Activated CD4-positive, CD25-positive, alpha-beta regulatory T cell treated with anti-CD3 and anti-CD28 coated beads, Interleukin-2, amount 50 U/mL, for 24 hours (primary cell): ENCODE data around the gene LYPD5.
"Not testable (repeated sequence)": the region's sequence is repeated elsewhere in the genome, so short reads cannot be mapped to it uniquely, and the experiment has no call there.

Source experiments
- ATAC-seq, 2 donors: fragments of 150-1000 bp; cut with Tn5 transposase; one replicate each; pipeline ENCODE4 v1.10.0; 2021; ENCODE audit warnings: mild to moderate bottlenecking in 1 of 2, moderate library complexity in 1 of 2

The LYPD5 gene

GRCh38 chr19:43802216-43802951 lies at the start of gene LYPD5:
LYPD5 (minus strand) TSS chr19:43802447; CDS start chr19:43802380, 67 bp downstream.
- no peak for ATAC-seq

DNA sequence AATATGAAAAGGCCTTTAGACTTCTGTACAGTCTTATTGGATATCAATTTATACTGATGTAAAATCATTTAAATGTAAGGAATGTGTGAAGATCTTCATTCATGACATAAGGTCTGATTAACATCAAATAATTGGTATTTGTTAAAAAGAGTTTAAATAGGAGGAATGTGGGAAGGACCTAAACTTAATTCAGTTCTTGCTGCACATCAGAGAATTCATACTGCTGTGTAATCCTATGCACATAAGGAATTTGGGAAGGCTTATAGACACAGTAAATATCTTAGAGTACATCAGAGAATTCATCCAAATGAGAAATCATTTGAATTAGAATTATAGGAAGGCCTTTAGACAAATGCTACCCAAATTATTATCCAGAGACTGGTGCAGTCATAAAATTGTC lies 46.6 kb upstream of the LYPD5 start:
- no peak for ATAC-seq

- ATAC-seq: no peak
These were observed 45.6 kb upstream of the LYPD5 start for GRCh38 chr19:43847884-43848283.

- no peak for ATAC-seq
These were observed 45.0 kb upstream of the LYPD5 start for GRCh38 chr19:43847246-43847645.

GRCh38 chr19:43842007-43842406 lies 39.8 kb upstream of the LYPD5 start:
- ATAC-seq: no peak

- no peak for ATAC-seq
These were observed 36.9 kb upstream of the LYPD5 start for GRCh38 chr19:43839139-43839538.

GRCh38 chr19:43826787-43827754 lies 24.8 kb upstream of the LYPD5 start, which contains the start of gene ZNF283:
ZNF283 (plus strand) TSS chr19:43827321; CDS start chr19:43833505, 6,184 bp downstream.
- peak; percentile 97 to 98 for ATAC-seq

GRCh38 chr19:43824572-43824971 lies 22.3 kb upstream of the LYPD5 start:
- not testable (repeated sequence) for ATAC-seq

- ATAC-seq: not testable (repeated sequence)
These were observed 21.6 kb upstream of the LYPD5 start for GRCh38 chr19:43823856-43824255.

DNA sequence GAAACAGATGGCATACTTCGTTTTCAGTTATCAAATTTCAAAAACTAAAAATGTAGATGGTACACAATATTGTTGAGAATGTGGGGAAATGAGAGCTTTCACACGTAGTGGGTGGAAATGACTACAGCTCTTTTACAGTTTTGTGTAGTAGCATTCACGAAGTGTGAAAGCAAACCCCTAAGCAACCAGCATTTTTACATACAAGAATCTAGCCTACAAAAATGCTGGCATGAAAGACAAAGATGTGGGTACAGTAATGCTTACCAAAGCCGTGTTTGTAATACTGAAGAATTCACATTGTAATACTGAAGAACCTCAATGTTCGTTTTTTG lies 18.6 kb upstream of the LYPD5 start:
- peak in 1 of 2 donors; percentile 38 for ATAC-seq

DNA sequence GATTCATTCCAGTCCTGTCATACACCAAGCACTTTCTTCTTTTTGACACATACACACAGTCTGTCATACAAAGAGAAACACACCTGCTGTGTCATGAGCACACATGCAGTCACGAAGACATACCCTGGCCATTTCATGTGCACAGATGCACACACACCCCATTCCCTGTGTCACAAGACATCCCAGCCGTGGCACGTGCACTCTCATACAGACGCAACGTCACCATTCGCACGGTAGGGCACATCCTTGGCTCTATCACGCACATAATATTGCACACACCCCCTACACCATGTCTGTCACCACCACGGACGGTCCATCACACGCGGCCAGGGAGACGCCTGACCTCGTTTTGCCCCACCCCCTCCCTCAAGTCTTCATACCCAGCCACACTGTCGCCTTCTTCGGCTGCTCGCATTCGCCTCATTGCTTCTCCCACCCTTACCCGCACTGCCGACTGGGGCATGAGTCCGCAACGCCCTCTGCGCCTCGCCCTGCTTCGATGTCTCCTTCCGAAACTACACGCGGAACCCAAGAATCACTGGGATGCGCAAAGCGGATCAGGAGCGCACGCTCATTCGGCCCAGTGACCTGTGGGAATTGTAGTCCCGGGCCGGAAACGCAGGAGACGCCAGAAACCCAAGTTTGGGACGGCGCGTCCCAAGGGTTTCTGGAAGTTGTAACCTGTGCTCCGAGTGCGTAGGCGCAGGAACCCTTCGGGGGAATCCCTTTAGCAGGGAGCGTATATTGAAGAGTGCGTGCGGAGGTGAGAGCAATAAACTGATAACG lies 18.0 kb upstream of the LYPD5 start:
- ATAC-seq: peak; percentile 64 to 70

GRCh38 chr19:43818500-43818899 lies 16.3 kb upstream of the LYPD5 start:
- no peak for ATAC-seq

DNA sequence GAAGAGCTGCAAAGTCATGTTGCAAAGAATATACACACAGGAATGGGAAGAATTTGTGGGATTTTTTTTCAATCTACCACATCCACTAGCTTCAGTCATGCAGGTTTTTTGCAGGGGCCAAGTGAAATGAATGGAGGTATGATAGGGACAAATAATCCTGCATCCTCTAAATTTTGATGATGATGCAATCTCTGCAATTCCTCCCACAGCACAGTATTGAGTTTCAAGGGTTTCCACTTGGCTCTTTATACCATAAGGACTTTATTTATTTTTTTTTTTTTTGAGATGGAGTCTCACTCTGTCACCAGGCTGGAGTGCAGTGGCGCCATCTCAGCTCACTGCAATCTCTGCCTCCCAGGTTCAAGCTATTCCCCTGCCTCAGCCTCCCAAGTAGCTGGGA lies 15.2 kb upstream of the LYPD5 start:
- not testable (repeated sequence) for ATAC-seq

GRCh38 chr19:43814663-43815352 lies 12.6 kb upstream of the LYPD5 start:
- peak; percentile 21 to 48 for ATAC-seq

- no peak for ATAC-seq
These were observed 10.4 kb upstream of the LYPD5 start for GRCh38 chr19:43812688-43813087.

GRCh38 chr19:43812259-43812658 lies 10.0 kb upstream of the LYPD5 start:
- no peak for ATAC-seq

- ATAC-seq: no peak
These were observed 9.6 kb upstream of the LYPD5 start for GRCh38 chr19:43811837-43812236.

DNA sequence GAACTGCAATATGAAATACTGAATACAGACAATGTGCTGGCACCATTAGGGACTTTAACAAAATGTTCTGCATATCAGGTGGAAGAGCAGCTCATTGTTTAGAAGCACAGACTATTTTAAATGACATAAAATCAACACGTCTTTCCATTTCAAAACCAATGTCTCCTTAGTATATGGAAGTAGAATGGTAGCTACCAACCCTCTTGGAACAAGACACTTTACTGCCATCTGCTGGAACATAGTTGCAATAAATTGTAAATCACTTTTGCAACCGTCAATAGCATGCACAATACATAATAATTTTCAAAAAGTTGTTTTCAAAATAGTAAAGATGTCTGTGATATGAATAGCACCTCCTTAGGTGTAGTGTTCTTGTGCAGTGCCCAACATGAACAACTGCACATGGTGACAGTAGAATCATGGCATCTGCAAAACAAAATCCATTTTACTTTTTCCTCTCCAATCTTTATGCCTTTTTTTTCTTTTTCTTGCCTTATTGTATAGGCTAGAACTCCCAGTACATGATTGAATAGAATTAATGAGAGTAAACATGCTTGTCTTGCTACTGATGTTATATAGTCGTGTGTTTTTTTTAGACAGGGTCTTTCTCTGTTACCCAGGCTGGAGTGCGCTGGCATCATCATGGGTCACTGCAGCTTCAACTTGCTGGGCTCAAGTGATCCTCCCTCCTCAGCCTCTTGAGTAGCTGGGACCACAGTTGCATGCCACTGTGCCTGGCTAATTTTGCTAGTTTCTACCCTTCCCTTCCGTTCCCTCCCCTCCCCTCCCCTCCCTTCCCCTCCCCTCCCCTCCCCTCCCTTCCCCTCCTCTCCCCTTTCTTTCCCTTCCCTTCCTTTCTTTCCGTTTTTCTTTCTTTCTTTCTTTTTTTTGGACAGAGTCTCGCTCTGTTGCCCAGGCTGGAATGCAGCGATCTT lies 7.8 kb upstream of the LYPD5 start:
- ATAC-seq: peak in 1 of 2 donors; percentile 49

DNA sequence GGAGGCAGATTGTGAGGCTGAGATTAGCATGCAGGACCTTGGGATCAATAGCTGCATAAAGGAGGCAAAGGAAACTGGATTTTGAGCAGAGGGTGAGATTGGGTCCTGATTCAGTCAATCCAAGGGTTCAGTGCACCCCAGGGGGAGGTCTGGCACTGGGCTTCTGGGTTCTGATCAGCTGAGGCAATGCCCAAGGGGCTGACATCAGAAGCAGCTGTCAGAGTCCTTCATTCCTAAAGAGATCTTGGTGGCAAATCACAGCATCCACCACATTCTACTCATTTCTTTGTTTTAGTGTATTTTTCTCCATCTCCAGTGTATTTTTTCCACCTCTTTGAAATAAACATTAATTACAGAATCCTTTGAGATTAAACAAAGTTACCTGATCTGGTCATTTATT lies 5.4 kb upstream of the LYPD5 start:
- no peak for ATAC-seq

DNA sequence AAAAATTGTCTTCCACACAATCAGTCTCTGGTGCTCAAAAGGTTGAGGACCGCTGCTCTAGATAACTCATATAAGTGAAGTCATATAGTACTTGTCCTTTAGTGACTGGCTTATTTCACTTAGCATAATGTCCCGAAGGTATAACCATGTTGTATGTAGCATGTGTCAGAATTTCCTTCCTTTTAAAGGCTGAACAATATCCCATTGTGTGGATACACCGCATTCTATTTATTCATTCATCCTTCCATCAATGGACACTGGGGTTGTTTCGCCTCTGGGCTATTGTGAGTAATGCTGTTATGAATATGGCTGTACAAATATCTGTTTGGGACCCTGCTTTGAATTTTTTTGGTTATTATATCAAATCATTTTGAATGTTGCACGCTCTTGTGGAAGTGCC lies 4.6 kb upstream of the LYPD5 start:
- no peak for ATAC-seq

DNA sequence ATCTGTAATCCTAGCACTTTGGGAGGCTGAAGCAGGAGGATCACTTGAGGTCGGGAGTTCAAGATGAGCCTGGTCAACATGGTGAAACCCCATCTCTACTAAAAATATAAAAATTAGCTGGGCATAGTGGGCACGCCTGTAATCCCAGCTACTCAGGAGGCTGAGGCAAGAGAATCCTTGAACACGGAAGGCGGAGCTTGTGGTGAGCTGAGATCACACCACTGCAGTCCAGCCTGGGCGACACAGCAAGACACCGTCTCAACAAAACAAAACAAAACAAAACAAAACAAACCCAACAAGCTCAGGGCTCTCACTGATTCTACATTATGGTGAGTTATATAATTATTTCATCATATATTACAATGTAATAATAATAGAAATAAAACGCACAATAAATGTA lies 4.2 kb upstream of the LYPD5 start:
- not testable (repeated sequence) for ATAC-seq
